ENCODE measurements around the gene FASLG. TPM values are rescaled to one million over a fixed set of nuclear protein-coding genes. Genes with fewer than 3 reads are reported as not detected.

The FASLG gene, protein sequence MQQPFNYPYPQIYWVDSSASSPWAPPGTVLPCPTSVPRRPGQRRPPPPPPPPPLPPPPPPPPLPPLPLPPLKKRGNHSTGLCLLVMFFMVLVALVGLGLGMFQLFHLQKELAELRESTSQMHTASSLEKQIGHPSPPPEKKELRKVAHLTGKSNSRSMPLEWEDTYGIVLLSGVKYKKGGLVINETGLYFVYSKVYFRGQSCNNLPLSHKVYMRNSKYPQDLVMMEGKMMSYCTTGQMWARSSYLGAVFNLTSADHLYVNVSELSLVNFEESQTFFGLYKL
- total RNA-seq (2021; fragmentation: NEBNext Ultra II Directional; extraction: Animal tissue kit (Norgen Biotek cat#: 25700)) = not detected
- long read RNA-seq = 0 reads

- no peak for DNase-seq
- Mint-ChIP-seq H3K36me3 (ENCODE audit: low read depth) (peaks cover 8% of the 10 kb centered on the region; the same call in 1 of the 2 replicates), H3K27me3 (ENCODE audit: insufficient read depth) (peaks cover 4% of the 10 kb centered on the region), H3K4me3 (no peak within 1 kb of the TSS), H3K4me1 (ENCODE audit: low read depth) (peaks cover 54% of the 10 kb centered on the region), H3K27ac (no peak within 1 kb of the TSS), H3K9me3 (no peaks in the 10 kb centered on the region)
- TF ChIP-seq CTCF (IDR thresholded peaks at IDR 0.05) = no peak
Observed at GRCh38 chr1:172658871-172659453, at the start of gene FASLG. TSS of gene FASLG (plus strand) at chr1:172659103. CDS start at chr1:172659202, 99 bp downstream.

DNA sequence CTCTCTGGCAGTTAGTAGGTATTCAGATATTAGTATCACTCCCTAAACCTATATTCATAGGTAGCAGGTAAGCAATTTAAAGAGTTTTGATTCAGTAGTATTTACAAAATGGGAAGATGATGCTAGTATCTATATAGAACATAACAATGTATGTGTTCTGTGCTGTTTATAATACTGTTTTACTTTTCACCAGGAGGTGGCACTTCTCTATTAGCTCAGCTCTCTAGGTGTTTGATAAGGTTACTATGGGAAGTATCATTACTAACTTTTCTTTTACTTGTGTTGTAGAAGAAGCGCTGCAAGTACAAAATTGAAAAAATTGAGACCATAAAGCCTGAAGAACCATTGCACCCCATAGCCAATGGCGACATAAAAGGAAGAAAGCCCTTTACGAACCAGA is 49.4 kb upstream of the FASLG start:
- Mint-ChIP-seq H3K27me3 (ENCODE audit: insufficient read depth) (no peaks in the 10 kb centered on the region), H3K9me3 (no peaks in the 10 kb centered on the region), H3K36me3 (ENCODE audit: low read depth) (peaks cover 26% of the 10 kb centered on the region), H3K4me3 (no peak overlapping the region), H3K4me1 (ENCODE audit: low read depth) (peaks cover 26% of the 10 kb centered on the region), H3K27ac (no peak overlapping the region)
- peak; percentile 74 for TF ChIP-seq CTCF (IDR thresholded peaks at IDR 0.05)
- DNase-seq = peak; percentile 28

DNA sequence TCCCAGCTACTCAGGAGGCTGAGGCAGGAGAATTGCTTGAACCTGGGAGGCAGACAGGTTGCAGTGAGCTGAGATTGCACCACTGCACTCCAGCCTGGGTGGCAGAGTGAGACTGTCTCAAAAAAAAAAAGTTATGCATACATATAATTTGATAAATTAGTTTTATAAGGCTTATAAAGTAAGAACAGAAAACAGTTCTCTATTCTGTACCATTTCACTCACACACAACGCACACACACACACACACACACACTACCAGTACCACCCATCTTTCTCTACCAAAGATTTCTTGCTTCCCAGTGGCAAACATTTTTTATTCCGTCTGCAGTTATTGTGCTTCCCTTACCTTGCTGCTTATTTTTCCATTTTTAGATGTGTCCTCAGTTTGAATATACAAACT is 46.4 kb upstream of the FASLG start:
- H3K27ac Mint-ChIP-seq = no peak overlapping the region
- no peak for DNase-seq
- H3K4me3 Mint-ChIP-seq = no peak overlapping the region
- no peaks in the 10 kb centered on the region for H3K27me3 Mint-ChIP-seq (ENCODE audit: insufficient read depth)
- H3K4me1 Mint-ChIP-seq (ENCODE audit: low read depth) = peaks cover 15% of the 10 kb centered on the region
- no peak for TF ChIP-seq CTCF (IDR thresholded peaks at IDR 0.05)
- peaks cover 27% of the 10 kb centered on the region for H3K9me3 Mint-ChIP-seq
- H3K36me3 Mint-ChIP-seq (ENCODE audit: low read depth) = peaks cover 44% of the 10 kb centered on the region

DNA sequence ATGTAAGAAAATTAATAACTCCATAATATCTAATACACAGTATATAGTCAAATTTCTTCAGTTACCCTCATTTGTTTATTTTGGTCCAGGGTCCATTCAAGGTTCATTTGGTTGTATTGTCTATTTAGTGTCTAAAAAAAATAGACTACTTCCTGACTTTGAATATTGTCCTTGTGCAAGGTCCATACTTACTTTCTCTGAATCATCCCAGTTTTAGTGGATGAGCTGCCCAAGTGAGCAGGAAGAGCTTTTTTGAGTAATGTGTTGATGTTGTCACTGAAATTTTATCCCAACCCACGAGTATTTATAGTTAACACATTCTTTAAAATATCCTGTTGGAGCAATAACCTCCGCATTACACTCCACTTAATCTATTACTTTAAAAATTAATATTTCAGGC is 45.6 kb upstream of the FASLG start:
- peaks cover 7% of the 10 kb centered on the region for H3K4me1 Mint-ChIP-seq (ENCODE audit: low read depth)
- H3K27me3 Mint-ChIP-seq (ENCODE audit: insufficient read depth) = no peaks in the 10 kb centered on the region
- H3K27ac Mint-ChIP-seq = no peak overlapping the region
- H3K4me3 Mint-ChIP-seq = no peak overlapping the region
- H3K9me3 Mint-ChIP-seq = peaks cover 35% of the 10 kb centered on the region
- H3K36me3 Mint-ChIP-seq (ENCODE audit: low read depth) = peaks cover 52% of the 10 kb centered on the region
- no peak for DNase-seq
- TF ChIP-seq CTCF (IDR thresholded peaks at IDR 0.05) = no peak

DNA sequence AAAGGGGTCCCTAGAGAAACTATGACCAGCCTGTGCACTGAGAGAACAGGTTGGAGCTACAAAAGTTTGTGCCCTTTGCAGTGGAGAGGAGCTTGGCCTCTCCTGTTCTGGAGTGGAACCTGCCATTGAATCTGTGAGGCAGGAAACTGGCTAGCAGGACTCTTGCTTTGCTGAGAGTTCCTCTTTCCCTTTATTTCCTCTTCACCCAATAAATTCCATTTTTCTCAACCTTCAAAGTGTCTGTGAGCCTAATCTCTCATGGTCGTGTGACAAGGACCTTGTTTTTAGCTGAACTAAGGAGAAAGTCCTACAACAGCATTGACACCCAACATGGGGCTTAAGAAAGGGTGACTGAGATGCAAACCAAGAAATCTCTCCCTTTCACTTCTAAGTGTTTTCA is 42.7 kb upstream of the FASLG start:
- DNase-seq = no peak
- H3K27me3 Mint-ChIP-seq (ENCODE audit: insufficient read depth) = no peaks in the 10 kb centered on the region
- peaks cover 5% of the 10 kb centered on the region; the same call in 1 of the 2 replicates for H3K4me1 Mint-ChIP-seq (ENCODE audit: low read depth)
- H3K4me3 Mint-ChIP-seq = no peak overlapping the region
- H3K9me3 Mint-ChIP-seq = peaks cover 57% of the 10 kb centered on the region
- TF ChIP-seq CTCF (IDR thresholded peaks at IDR 0.05) = no peak
- H3K27ac Mint-ChIP-seq = no peak overlapping the region
- peaks cover 62% of the 10 kb centered on the region for H3K36me3 Mint-ChIP-seq (ENCODE audit: low read depth)
